Measurements from ENCODE around the gene VAMP3. TPM values are rescaled to one million over a fixed set of nuclear protein-coding genes. Genes with fewer than 3 reads are reported as not detected.

VAMP3 gene
- total and polyA plus RNA-seq, 5 donors, result 61.3 to 90.4 (median 82.7) TPM

DNA sequence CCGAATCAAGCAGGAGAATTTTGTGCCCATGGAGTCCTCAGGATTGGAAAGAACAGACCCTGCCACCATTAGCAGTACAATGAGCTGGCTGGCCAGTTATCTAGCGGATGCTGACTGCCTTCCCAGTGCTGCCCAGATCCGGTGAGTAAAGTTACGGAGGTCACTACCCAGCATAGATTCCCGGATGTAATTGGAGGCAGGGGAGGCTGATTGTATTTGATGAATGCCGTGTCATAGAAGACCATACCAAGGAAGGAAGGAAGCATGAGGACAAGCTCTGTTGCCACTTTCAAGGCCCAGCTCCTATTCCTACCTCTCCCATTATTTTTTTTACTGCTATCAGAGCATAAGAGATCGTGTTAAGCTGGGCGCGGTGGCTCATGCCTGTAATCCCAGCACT lies 26.2 kb upstream of the VAMP3 start:
- WGBS, result 92% methylated on average over 9 of the region's 9 CpGs
- DNase-seq (no peak), ATAC-seq (no peak)
- Histone ChIP-seq H3K27ac (ENCODE audit: low read length) (no peak overlapping the region), H3K27me3 (ENCODE audit: control insufficient read depth, insufficient read depth) (no peaks in the 10 kb centered on the region), H3K4me1 (ENCODE audit: control insufficient read depth, insufficient read depth, low read length) (no peaks in the 10 kb centered on the region), H3K4me3 (ENCODE audit: low read length) (no peak overlapping the region), H3K9me3 (ENCODE audit: control insufficient read depth, low read length) (no peaks in the 10 kb centered on the region)
- intact Hi-C loops (cut with DNase I), result no loop called here

DNA sequence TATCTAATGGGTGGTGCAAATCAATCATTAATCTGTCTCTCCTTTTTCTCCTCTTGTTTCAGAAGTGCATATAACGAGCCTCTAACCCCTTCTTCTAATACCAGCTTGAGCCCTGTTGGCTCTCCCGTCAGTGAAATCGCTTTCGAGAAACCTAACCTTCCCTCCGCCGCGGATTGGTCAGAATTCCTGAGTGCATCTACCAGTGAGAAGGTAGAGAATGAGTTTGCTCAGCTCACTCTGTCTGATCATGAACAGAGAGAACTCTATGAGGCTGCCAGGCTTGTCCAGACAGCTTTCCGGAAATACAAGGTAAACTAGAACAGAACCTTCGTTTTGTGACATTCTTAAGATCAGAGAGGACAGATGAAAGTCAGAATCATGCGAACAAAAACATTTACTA lies 25.3 kb upstream of the VAMP3 start:
- no peak overlapping the region for H3K4me3 ChIP-seq (ENCODE audit: low read length)
- no peak for ATAC-seq
- H3K27me3 ChIP-seq (ENCODE audit: control insufficient read depth, insufficient read depth), result no peaks in the 10 kb centered on the region
- no peaks in the 10 kb centered on the region for H3K9me3 ChIP-seq (ENCODE audit: control insufficient read depth, low read length)
- H3K27ac ChIP-seq (ENCODE audit: low read length), result no peak overlapping the region
- WGBS, result 96% methylated on average over 10 of the region's 10 CpGs
- H3K4me1 ChIP-seq (ENCODE audit: control insufficient read depth, insufficient read depth, low read length), result no peaks in the 10 kb centered on the region
- no peak for DNase-seq
- intact Hi-C loops (cut with DNase I), result no loop called here

DNA sequence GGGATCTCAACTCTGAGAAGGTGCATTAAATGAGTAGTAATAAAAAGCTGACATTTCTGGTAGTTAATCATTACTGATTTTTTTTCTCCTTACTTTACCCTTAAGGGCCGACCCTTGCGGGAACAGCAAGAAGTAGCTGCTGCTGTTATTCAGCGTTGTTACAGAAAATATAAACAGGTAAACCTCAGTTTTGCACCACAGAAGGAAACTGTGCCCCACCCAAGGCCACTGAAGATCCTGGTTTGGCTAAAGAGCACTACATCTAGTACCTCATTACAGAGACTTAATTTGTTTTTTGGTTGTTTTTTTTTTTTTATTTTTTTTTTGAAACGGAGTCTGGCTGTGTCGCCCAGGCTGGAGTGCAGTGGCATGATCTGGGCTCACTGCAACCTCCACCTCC lies 23.5 kb upstream of the VAMP3 start:
- intact Hi-C loops (cut with DNase I), result no loop called here
- no peaks in the 10 kb centered on the region for H3K27me3 ChIP-seq (ENCODE audit: control insufficient read depth, insufficient read depth)
- H3K27ac ChIP-seq (ENCODE audit: low read length), result no peak overlapping the region
- DNase-seq (no peak), ATAC-seq (no peak)
- no peaks in the 10 kb centered on the region for H3K4me1 ChIP-seq (ENCODE audit: control insufficient read depth, insufficient read depth, low read length)
- WGBS, result 95% methylated on average over 5 of the region's 5 CpGs
- no peaks in the 10 kb centered on the region for H3K9me3 ChIP-seq (ENCODE audit: control insufficient read depth, low read length)
- H3K4me3 ChIP-seq (ENCODE audit: low read length), result no peak overlapping the region

DNA sequence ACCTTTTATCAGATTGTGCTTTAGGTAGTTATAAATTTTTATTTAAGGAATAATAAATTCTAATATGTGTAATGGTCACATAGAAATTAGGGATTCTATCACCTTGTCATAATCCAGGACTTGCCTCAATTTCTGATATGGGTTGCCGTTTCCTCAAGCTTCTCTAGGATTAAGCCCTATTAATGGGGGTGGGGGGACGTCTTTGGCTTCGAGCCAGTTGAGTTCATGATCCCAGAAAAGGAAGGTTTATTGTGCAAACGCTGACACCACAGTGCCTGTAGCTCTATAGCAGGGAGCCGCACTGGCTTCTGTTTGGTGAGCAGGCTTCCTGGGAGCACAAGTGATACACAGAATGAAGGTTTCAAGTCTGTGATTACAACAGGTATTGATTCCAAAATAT lies 22.0 kb upstream of the VAMP3 start:
- Histone ChIP-seq H3K9me3 (ENCODE audit: control insufficient read depth, low read length) (no peaks in the 10 kb centered on the region), H3K4me1 (ENCODE audit: control insufficient read depth, insufficient read depth, low read length) (no peaks in the 10 kb centered on the region), H3K27me3 (ENCODE audit: control insufficient read depth, insufficient read depth) (no peaks in the 10 kb centered on the region), H3K4me3 (ENCODE audit: low read length) (no peak overlapping the region), H3K27ac (ENCODE audit: low read length) (no peak overlapping the region)
- intact Hi-C loops (cut with DNase I), result no loop called here
- no peak for ATAC-seq
- WGBS, result 52% methylated on average over 5 of the region's 5 CpGs
- DNase-seq, result no peak

DNA sequence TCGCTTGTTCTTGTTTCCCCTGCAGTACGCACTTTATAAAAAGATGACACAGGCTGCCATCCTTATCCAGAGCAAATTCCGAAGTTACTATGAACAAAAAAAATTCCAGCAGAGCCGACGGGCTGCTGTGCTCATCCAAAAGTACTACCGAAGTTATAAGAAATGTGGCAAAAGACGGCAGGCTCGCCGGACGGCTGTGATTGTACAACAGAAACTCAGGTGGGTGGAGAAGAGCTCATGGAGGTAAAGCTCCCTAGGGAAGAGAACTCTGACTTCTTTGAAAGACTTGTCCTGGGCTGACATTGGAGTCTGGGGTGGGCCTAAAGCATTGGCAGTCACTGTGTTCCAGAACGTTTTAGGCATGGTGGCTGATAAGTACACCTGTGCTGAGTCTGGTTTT lies 19.9 kb upstream of the VAMP3 start:
- intact Hi-C loops (cut with DNase I), result no loop called here
- H3K4me3 ChIP-seq (ENCODE audit: low read length), result no peak overlapping the region
- H3K27ac ChIP-seq (ENCODE audit: low read length), result no peak overlapping the region
- H3K4me1 ChIP-seq (ENCODE audit: control insufficient read depth, insufficient read depth, low read length), result no peaks in the 10 kb centered on the region
- ATAC-seq (no peak), DNase-seq (no peak)
- WGBS, result 89% methylated on average over 11 of the region's 11 CpGs
- no peaks in the 10 kb centered on the region for H3K27me3 ChIP-seq (ENCODE audit: control insufficient read depth, insufficient read depth)
- no peaks in the 10 kb centered on the region for H3K9me3 ChIP-seq (ENCODE audit: control insufficient read depth, low read length)

GRCh38 chr1:7752512-7753417 lies 18.3 kb upstream of the VAMP3 start:
- Histone ChIP-seq H3K4me1 (ENCODE audit: control insufficient read depth, insufficient read depth, low read length) (no peaks in the 10 kb centered on the region), H3K27me3 (ENCODE audit: control insufficient read depth, insufficient read depth) (no peaks in the 10 kb centered on the region), H3K27ac (ENCODE audit: low read length) (no peak overlapping the region), H3K9me3 (ENCODE audit: control insufficient read depth, low read length) (no peaks in the 10 kb centered on the region), H3K4me3 (ENCODE audit: low read length) (peak overlapping the region; percentile 39)
- DNase-seq (peak; percentile 53 to 85 (median 69)), ATAC-seq (peak; percentile 38 to 60)
- 31% methylated on average over 18 of the region's 18 CpGs for WGBS
- intact Hi-C loops (cut with DNase I), result loop anchor here (2.0 kb wide), 3 partner anchors 82 to 86 kb away; no protein-coding TSS in a partner anchor

GRCh38 chr1:7753641-7754040 lies 17.5 kb upstream of the VAMP3 start:
- no peak for ATAC-seq
- WGBS, result 74% methylated on average over 3 of the region's 3 CpGs
- Histone ChIP-seq H3K27me3 (ENCODE audit: control insufficient read depth, insufficient read depth) (no peaks in the 10 kb centered on the region), H3K4me1 (ENCODE audit: control insufficient read depth, insufficient read depth, low read length) (no peaks in the 10 kb centered on the region), H3K27ac (ENCODE audit: low read length) (no peak overlapping the region), H3K9me3 (ENCODE audit: control insufficient read depth, low read length) (no peaks in the 10 kb centered on the region), H3K4me3 (ENCODE audit: low read length) (no peak overlapping the region)
- no peak for DNase-seq
- intact Hi-C loops (cut with DNase I), result loop anchor here (2.0 kb wide), 3 partner anchors 83 to 87 kb away; no protein-coding TSS in a partner anchor

DNA sequence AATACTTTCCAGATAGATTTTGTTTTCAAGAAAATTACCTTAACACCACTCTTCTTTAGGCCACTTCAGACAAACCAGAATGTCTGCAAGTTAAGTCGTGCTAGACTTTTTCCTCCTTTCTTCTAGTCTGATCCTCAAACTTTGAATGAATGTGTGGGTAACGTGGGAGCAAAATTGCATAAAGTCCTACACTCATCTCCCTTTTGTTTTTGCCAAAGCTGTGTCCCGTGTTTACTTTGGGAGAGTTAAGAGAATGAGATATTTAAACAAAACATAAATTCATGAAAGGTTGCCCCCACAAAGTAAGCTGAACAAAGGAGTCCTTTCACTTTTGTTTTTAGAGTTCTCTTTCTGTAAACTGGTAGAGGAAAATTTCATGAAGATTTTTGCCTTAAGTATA lies 16.9 kb upstream of the VAMP3 start:
- no peak overlapping the region for H3K4me3 ChIP-seq (ENCODE audit: low read length)
- no peaks in the 10 kb centered on the region for H3K27me3 ChIP-seq (ENCODE audit: control insufficient read depth, insufficient read depth)
- 76% methylated on average over 3 of the region's 3 CpGs for WGBS
- intact Hi-C loops (cut with DNase I), result no loop called here
- ATAC-seq (no peak), DNase-seq (no peak)
- no peak overlapping the region for H3K27ac ChIP-seq (ENCODE audit: low read length)
- no peaks in the 10 kb centered on the region for H3K4me1 ChIP-seq (ENCODE audit: control insufficient read depth, insufficient read depth, low read length)
- H3K9me3 ChIP-seq (ENCODE audit: control insufficient read depth, low read length), result no peaks in the 10 kb centered on the region

DNA sequence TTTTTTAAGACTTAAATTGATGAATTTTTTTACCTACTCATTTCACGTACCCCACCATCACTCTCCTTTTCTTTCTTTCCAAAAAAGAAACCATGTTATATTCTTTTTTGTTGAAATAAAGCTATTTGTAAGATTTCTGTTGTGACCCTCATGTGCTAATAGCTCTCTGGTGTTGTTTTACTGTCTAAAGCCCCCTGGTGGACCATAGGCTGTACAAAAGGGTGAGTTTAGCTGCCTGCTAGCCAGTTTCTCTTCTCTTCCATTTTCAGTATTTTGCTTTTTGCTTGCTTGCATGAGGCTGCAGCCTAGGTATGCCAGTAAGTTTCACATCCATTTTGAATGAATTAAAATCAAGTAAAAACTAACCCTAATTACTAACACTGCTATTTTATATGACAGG lies 15.6 kb upstream of the VAMP3 start:
- no peak for DNase-seq
- no peak overlapping the region for H3K27ac ChIP-seq (ENCODE audit: low read length)
- H3K4me3 ChIP-seq (ENCODE audit: low read length), result no peak overlapping the region
- peaks cover 1% of the 10 kb centered on the region for H3K4me1 ChIP-seq (ENCODE audit: control insufficient read depth, insufficient read depth, low read length)
- intact Hi-C loops (cut with DNase I), result no loop called here
- 49% methylated on average over 1 of the region's 1 CpG for WGBS
- no peaks in the 10 kb centered on the region for H3K27me3 ChIP-seq (ENCODE audit: control insufficient read depth, insufficient read depth)
- no peak for ATAC-seq
- no peaks in the 10 kb centered on the region for H3K9me3 ChIP-seq (ENCODE audit: control insufficient read depth, low read length)

DNA sequence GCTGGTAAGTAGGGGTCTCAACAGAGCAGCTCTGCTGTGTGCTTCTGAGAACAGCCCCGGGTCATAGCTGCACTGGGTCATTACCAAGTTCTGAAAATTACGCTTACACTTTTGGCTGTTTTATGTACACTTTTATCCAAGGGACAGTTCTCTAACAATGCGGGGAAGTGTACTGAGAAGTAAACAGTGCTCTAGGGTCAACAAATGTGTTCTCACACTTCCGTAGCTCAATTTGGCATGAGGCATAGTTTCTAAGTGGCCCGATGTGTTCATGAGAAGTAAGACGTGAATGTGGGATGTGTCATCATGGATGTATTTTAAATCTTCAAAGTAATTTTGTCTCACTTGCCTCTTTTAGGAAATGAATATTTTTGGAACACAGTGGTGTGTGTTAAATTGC lies 10.9 kb upstream of the VAMP3 start:
- H3K27me3 ChIP-seq (ENCODE audit: control insufficient read depth, insufficient read depth), result no peaks in the 10 kb centered on the region
- intact Hi-C loops (cut with DNase I), result no loop called here
- 55% methylated on average over 6 of the region's 6 CpGs for WGBS
- no peak overlapping the region for H3K4me3 ChIP-seq (ENCODE audit: low read length)
- H3K4me1 ChIP-seq (ENCODE audit: control insufficient read depth, insufficient read depth, low read length), result peaks cover 1% of the 10 kb centered on the region
- H3K9me3 ChIP-seq (ENCODE audit: control insufficient read depth, low read length), result no peaks in the 10 kb centered on the region
- peak; percentile 52 to 66 for ATAC-seq
- H3K27ac ChIP-seq (ENCODE audit: low read length), result no peak overlapping the region
- DNase-seq, result no peak

GRCh38 chr1:7761103-7761502 lies 10.0 kb upstream of the VAMP3 start:
- Histone ChIP-seq H3K4me1 (ENCODE audit: control insufficient read depth, insufficient read depth, low read length) (peaks cover 1% of the 10 kb centered on the region), H3K27me3 (ENCODE audit: control insufficient read depth, insufficient read depth) (no peaks in the 10 kb centered on the region), H3K4me3 (ENCODE audit: low read length) (no peak overlapping the region), H3K9me3 (ENCODE audit: control insufficient read depth, low read length) (no peaks in the 10 kb centered on the region), H3K27ac (ENCODE audit: low read length) (no peak overlapping the region)
- DNase-seq (no peak), ATAC-seq (peak in 1 of 2 donors; percentile 56)
- intact Hi-C loops (cut with DNase I), result no loop called here
- 73% methylated on average over 3 of the region's 3 CpGs for WGBS

Measured in right cardiac atrium (tissue), 5 donors.